Measurements from ENCODE around the gene PGF.
"Not testable (repeated sequence)": the region's sequence is repeated elsewhere in the genome, so short reads cannot be mapped to it uniquely, and the experiment has no call there.

The PGF gene

GRCh38 chr14:74936151-74936550, 19.2 kb downstream of the PGF start:
- no peak for TF ChIP-seq CTCF (IDR thresholded peaks at IDR 0.05; ENCODE audit: insufficient read depth, low read depth, low read length, missing control alignments)
- no peak overlapping the region for H3K4me3 ChIP-seq (ENCODE audit: low read length)
- DNase-seq (ENCODE audit: low read depth) = no peak

- no peak overlapping the region for H3K4me3 ChIP-seq (ENCODE audit: low read length)
- no peak for TF ChIP-seq CTCF (IDR thresholded peaks at IDR 0.05; ENCODE audit: insufficient read depth, low read depth, low read length, missing control alignments)
- no peak for DNase-seq (ENCODE audit: low read depth)
Measured at GRCh38 chr14:74935360-74935680, 20.1 kb downstream of the PGF start.

GRCh38 chr14:74934476-74935359, 20.7 kb downstream of the PGF start:
- no peak overlapping the region for H3K4me3 ChIP-seq (ENCODE audit: low read length)
- DNase-seq (ENCODE audit: low read depth) = no peak

GRCh38 chr14:74934041-74934440, 21.4 kb downstream of the PGF start:
- H3K4me3 ChIP-seq (ENCODE audit: low read length) = no peak overlapping the region
- TF ChIP-seq CTCF (IDR thresholded peaks at IDR 0.05; ENCODE audit: insufficient read depth, low read depth, low read length, missing control alignments) = no peak
- DNase-seq (ENCODE audit: low read depth) = no peak

More at GRCh38 chr14:74934476-74935359, 20.7 kb downstream of the PGF start:
- no peak for TF ChIP-seq CTCF (IDR thresholded peaks at IDR 0.05; ENCODE audit: insufficient read depth, low read depth, low read length, missing control alignments)

GRCh38 chr14:74932936-74933335, 22.5 kb downstream of the PGF start:
- not testable (repeated sequence) for H3K4me3 ChIP-seq (ENCODE audit: low read length); DNase-seq (ENCODE audit: low read depth)

- H3K4me3 ChIP-seq (ENCODE audit: low read length) = no peak overlapping the region
- TF ChIP-seq CTCF (IDR thresholded peaks at IDR 0.05; ENCODE audit: insufficient read depth, low read depth, low read length, missing control alignments) = no peak
- no peak for DNase-seq (ENCODE audit: low read depth)
Measured at GRCh38 chr14:74932401-74932901, 22.9 kb downstream of the PGF start.

GRCh38 chr14:74931744-74932143, 23.7 kb downstream of the PGF start:
- H3K4me3 ChIP-seq (ENCODE audit: low read length); DNase-seq (ENCODE audit: low read depth): not testable (repeated sequence)

- peak; percentile 56 for DNase-seq (ENCODE audit: low read depth)
- no peak overlapping the region for H3K4me3 ChIP-seq (ENCODE audit: low read length)
- no peak for TF ChIP-seq CTCF (IDR thresholded peaks at IDR 0.05; ENCODE audit: insufficient read depth, low read depth, low read length, missing control alignments)
Measured at GRCh38 chr14:74929242-74929641, 26.2 kb downstream of the PGF start.
